Urinary bladder (tissue), 4 donors: ENCODE measurements around the gene SDF4. TPM values are rescaled to one million over a fixed set of nuclear protein-coding genes. Genes with fewer than 3 reads are reported as not detected.

Experiments
- DNase-seq: peaks from one replicate; pipeline ENCODE4 v3.0.0-alpha.2; 2015; ENCODE audit errors: extremely low spot score
- H3K27ac ChIP-seq: one replicate; pipeline ENCODE4 v1.5.1; 2013; ENCODE audit warnings: low read depth, mild to moderate bottlenecking, moderate library complexity
- H3K36me3 ChIP-seq: one replicate; pipeline ENCODE4 v1.6.1; 2013; ENCODE audit warnings: mild to moderate bottlenecking, moderate library complexity; ENCODE audit not compliant: insufficient read depth
- H3K4me1 ChIP-seq: one replicate; pipeline ENCODE4 v1.6.1; 2013; ENCODE audit warnings: mild to moderate bottlenecking, moderate library complexity; ENCODE audit not compliant: insufficient read depth
- H3K4me3 ChIP-seq: one replicate; pipeline ENCODE4 v1.5.1; 2013; ENCODE audit warnings: low read depth, low read length
- WGBS: extraction: QIAGEN DNeasy Blood & Tissue Kit; methylation state at CpG from one replicate; pipeline ENCODE4 v1.1.7; 2013; 5-methylcytosine and 5-hydroxymethylcytosine counted together
- polyA plus RNA-seq: library from polyadenylated mRNA; stranded (reverse); fragments of 200-250 nt; gene quantifications from one replicate; pipeline ENCODE4 v1.2.3, GENCODE V29; 2013
- total RNA-seq: library from RNA; depleted of rRNA; stranded (reverse); fragments of >200 nt; gene quantifications from one replicate; pipeline ENCODE4 v1.2.3, GENCODE V29; 2014
- donor health status: healthy with polysubstance abuse.
- donor health status: healthy.

The SDF4 gene
- total and polyA plus RNA-seq, 2 donors = 36.7 to 176 TPM

- no peak overlapping the region for H3K4me3 ChIP-seq
- H3K27ac ChIP-seq = no peak overlapping the region
- WGBS = 87% methylated on average over 41 of the region's 41 CpGs
- no peaks in the 10 kb centered on the region for H3K4me1 ChIP-seq
- H3K36me3 ChIP-seq = no peaks in the 10 kb centered on the region
- no peak for DNase-seq
Observed at GRCh38 chr1:1242461-1243265, 10.9 kb upstream of the SDF4 start.

- no peak overlapping the region for H3K27ac ChIP-seq
- no peaks in the 10 kb centered on the region for H3K36me3 ChIP-seq
- no peak for DNase-seq
- 88% methylated on average over 26 of the region's 26 CpGs for WGBS
- no peak overlapping the region for H3K4me3 ChIP-seq
- no peaks in the 10 kb centered on the region for H3K4me1 ChIP-seq
Observed at GRCh38 chr1:1241588-1242219, 9.9 kb upstream of the SDF4 start.

GRCh38 chr1:1240822-1241587, 9.2 kb upstream of the SDF4 start:
- no peak for DNase-seq
- H3K27ac ChIP-seq = no peak overlapping the region
- WGBS = 53% methylated on average over 23 of the region's 23 CpGs
- H3K4me1 ChIP-seq = no peaks in the 10 kb centered on the region
- no peak overlapping the region for H3K4me3 ChIP-seq
- no peaks in the 10 kb centered on the region for H3K36me3 ChIP-seq

- no peak for DNase-seq
- WGBS = 57% methylated on average over 11 of the region's 11 CpGs
- Histone ChIP-seq H3K27ac (no peak overlapping the region), H3K4me1 (no peaks in the 10 kb centered on the region), H3K4me3 (no peak overlapping the region), H3K36me3 (no peaks in the 10 kb centered on the region)
Observed at GRCh38 chr1:1240348-1240732, 8.5 kb upstream of the SDF4 start.

GRCh38 chr1:1239614-1240347, 8.0 kb upstream of the SDF4 start:
- no peaks in the 10 kb centered on the region for H3K36me3 ChIP-seq
- WGBS = 32% methylated on average over 30 of the region's 30 CpGs
- H3K27ac ChIP-seq = no peak overlapping the region
- no peak for DNase-seq
- no peak overlapping the region for H3K4me3 ChIP-seq
- H3K4me1 ChIP-seq = no peaks in the 10 kb centered on the region

GRCh38 chr1:1239227-1239613, 7.4 kb upstream of the SDF4 start:
- no peak overlapping the region for H3K27ac ChIP-seq
- no peak for DNase-seq
- no peaks in the 10 kb centered on the region for H3K4me1 ChIP-seq
- no peaks in the 10 kb centered on the region for H3K36me3 ChIP-seq
- 54% methylated on average over 15 of the region's 15 CpGs for WGBS
- no peak overlapping the region for H3K4me3 ChIP-seq

- no peak overlapping the region for H3K27ac ChIP-seq
- H3K4me3 ChIP-seq = no peak overlapping the region
- 65% methylated on average over 19 of the region's 19 CpGs for WGBS
- no peaks in the 10 kb centered on the region for H3K36me3 ChIP-seq
- H3K4me1 ChIP-seq = no peaks in the 10 kb centered on the region
- DNase-seq = no peak
Observed at GRCh38 chr1:1238702-1239178, 6.9 kb upstream of the SDF4 start.

- no peak overlapping the region for H3K27ac ChIP-seq
- no peaks in the 10 kb centered on the region for H3K4me1 ChIP-seq
- DNase-seq = no peak
- no peaks in the 10 kb centered on the region for H3K36me3 ChIP-seq
- no peak overlapping the region for H3K4me3 ChIP-seq
- WGBS = 51% methylated on average over 48 of the region's 48 CpGs
Observed at GRCh38 chr1:1237874-1238701, 6.3 kb upstream of the SDF4 start.

- Histone ChIP-seq H3K4me3 (no peak overlapping the region), H3K4me1 (no peaks in the 10 kb centered on the region), H3K27ac (no peak overlapping the region), H3K36me3 (no peaks in the 10 kb centered on the region)
- WGBS = 30% methylated on average over 34 of the region's 34 CpGs
- DNase-seq = no peak
Observed at GRCh38 chr1:1236945-1237873, 5.4 kb upstream of the SDF4 start.

GRCh38 chr1:1236176-1236763, 4.5 kb upstream of the SDF4 start:
- H3K36me3 ChIP-seq = no peaks in the 10 kb centered on the region
- no peak overlapping the region for H3K27ac ChIP-seq
- WGBS = 78% methylated on average over 22 of the region's 22 CpGs
- DNase-seq = no peak
- H3K4me3 ChIP-seq = no peak overlapping the region
- H3K4me1 ChIP-seq = no peaks in the 10 kb centered on the region

GRCh38 chr1:1235016-1235744, 3.4 kb upstream of the SDF4 start:
- no peak for DNase-seq
- Histone ChIP-seq H3K4me3 (no peak overlapping the region), H3K4me1 (no peaks in the 10 kb centered on the region), H3K36me3 (no peaks in the 10 kb centered on the region), H3K27ac (no peak overlapping the region)
- 90% methylated on average over 27 of the region's 27 CpGs for WGBS
